GM23338 (cell line): ENCODE measurements around the gene ANTXR1. TPM values are rescaled to one million over a fixed set of nuclear protein-coding genes. Genes with fewer than 3 reads are reported as not detected.

Experiments used
- ATAC-seq: fragments of 200-7000 bp; cut with Tn5 transposase; 3 replicates; pipeline ENCODE4 v1.9.1; 2020
- DNase-seq: peaks from one replicate; pipeline ENCODE4 v3.0.0-alpha.2; 2015; ENCODE audit warnings: low spot score
- H2AFZ ChIP-seq: fragments of 200-600 bp; sonication (generic); 2 replicates; pipeline ENCODE4 v1.8.0; 2016; ENCODE audit warnings: antibody characterized with exemption, mild to moderate bottlenecking, moderate library complexity
- H3F3A ChIP-seq: fragments of 200-600 bp; sonication (generic); replicated peaks from 2 replicates; pipeline ENCODE4 v1.8.0; 2017; ENCODE audit warnings: antibody characterized with exemption, mixed run types, low read depth
- H3K27ac ChIP-seq: fragments of 200-600 bp; sonication (generic); 2 replicates; pipeline ENCODE4 v1.6.1; 2016; ENCODE audit warnings: low read depth
- H3K27me3 ChIP-seq: fragments of 200-600 bp; sonication (generic); 2 replicates; pipeline ENCODE4 v1.8.0; 2016; ENCODE audit warnings: mild to moderate bottlenecking, mixed run types, moderate library complexity; ENCODE audit not compliant: insufficient read depth
- H3K36me3 ChIP-seq: fragments of 200-600 bp; sonication (generic); 2 replicates; pipeline ENCODE4 v1.8.0; 2016; ENCODE audit warnings: mild to moderate bottlenecking; ENCODE audit not compliant: insufficient read depth
- H3K4me1 ChIP-seq: fragments of 200-600 bp; sonication (generic); 2 replicates; pipeline ENCODE4 v1.8.0; 2016; ENCODE audit warnings: mild to moderate bottlenecking, moderate library complexity; ENCODE audit not compliant: insufficient read depth
- H3K4me2 ChIP-seq: fragments of 200-600 bp; sonication (generic); 2 replicates; pipeline ENCODE4 v1.7.1; 2017; ENCODE audit warnings: mixed run types
- H3K4me3 ChIP-seq: fragments of 200-600 bp; sonication (generic); 2 replicates; pipeline ENCODE4 v1.6.1; 2016; ENCODE audit warnings: mixed run types
- H3K79me2 ChIP-seq: fragments of 200-600 bp; sonication (generic); replicated peaks from 2 replicates; pipeline ENCODE4 v1.8.0; 2017; ENCODE audit warnings: mild to moderate bottlenecking; ENCODE audit not compliant: insufficient read depth
- H3K9me2 ChIP-seq: fragments of 200-600 bp; sonication (generic); 2 replicates; pipeline ENCODE4 v1.8.0; 2017; ENCODE audit not compliant: insufficient read depth
- H4K20me1 ChIP-seq: fragments of 200-600 bp; sonication (generic); replicated peaks from 2 replicates; pipeline ENCODE4 v1.8.0; 2017; ENCODE audit warnings: mild to moderate bottlenecking; ENCODE audit not compliant: insufficient read depth
- H3K27ac Mint-ChIP-seq: 2 replicates; pipeline ENCODE4 v1.8.0; 2020; ENCODE audit warnings: inconsistent platforms, mild to moderate bottlenecking, moderate library complexity, mixed read lengths
- H3K27me3 Mint-ChIP-seq: 3 replicates; pipeline ENCODE4 v1.8.0; 2022; ENCODE audit warnings: low read depth, mild to moderate bottlenecking, moderate library complexity, mixed read lengths, inconsistent platforms; ENCODE audit not compliant: insufficient read depth, poor library complexity
- H3K36me3 Mint-ChIP-seq: 3 replicates; pipeline ENCODE4 v1.8.0; 2021; ENCODE audit warnings: low read depth, mild to moderate bottlenecking, inconsistent platforms, moderate library complexity, mixed read lengths
- H3K4me1 Mint-ChIP-seq: 3 replicates; pipeline ENCODE4 v1.8.0; 2020; ENCODE audit warnings: mild to moderate bottlenecking, inconsistent platforms, mixed read lengths
- H3K4me3 Mint-ChIP-seq: 3 replicates; pipeline ENCODE4 v1.8.0; 2021; ENCODE audit warnings: moderate library complexity, mild to moderate bottlenecking, inconsistent platforms, mixed read lengths
- H3K9me3 Mint-ChIP-seq: 3 replicates; pipeline ENCODE4 v1.8.0; 2020; ENCODE audit warnings: moderate library complexity, mild to moderate bottlenecking, inconsistent platforms, mixed read lengths
- EZH2 ChIP-seq: fragments of 200-600 bp; sonication (generic); IDR thresholded peaks from one replicate; pipeline ENCODE4 v1.8.0; 2017; ENCODE audit warnings: antibody characterized with exemption, mild to moderate bottlenecking, low read depth; ENCODE audit not compliant: unreplicated experiment
- EZH2phosphoT487 ChIP-seq: fragments of 200-600 bp; sonication (generic); IDR thresholded peaks from one replicate; pipeline ENCODE4 v1.8.1; 2018; ENCODE audit warnings: antibody characterized with exemption; ENCODE audit not compliant: unreplicated experiment
- JUNB ChIP-seq: IDR thresholded peaks from one replicate; pipeline ENCODE4 v1.6.1; 2016; ENCODE audit warnings: antibody characterized with exemption; ENCODE audit not compliant: unreplicated experiment
- NANOG ChIP-seq: IDR thresholded peaks from 2 replicates; pipeline ENCODE4 v1.6.1; 2016; ENCODE audit warnings: antibody characterized with exemption, borderline replicate concordance
- REST ChIP-seq: IDR thresholded peaks from one replicate; pipeline ENCODE4 v1.6.1; 2018; ENCODE audit warnings: antibody characterized with exemption; ENCODE audit not compliant: unreplicated experiment
- ZNF462 ChIP-seq: fragments of 250-450 bp; sonication (Bioruptor Pico); IDR thresholded peaks from 2 replicates; pipeline ENCODE4 v1.5.0; 2020; ENCODE audit warnings: mild to moderate bottlenecking, moderate library complexity
- polyA plus RNA-seq: library from polyadenylated mRNA; unstranded; fragments of >200 nt; fragmentation: Nextera tagmentation; extraction: Ambion mirVana; gene quantifications from 2 replicates; pipeline ENCODE4 v1.2.1, GENCODE V29; 2016
- total RNA-seq: library from RNA; depleted of rRNA; stranded (reverse); fragments of >200 nt; shearing (Covaris generic); gene quantifications from 2 replicates; pipeline ENCODE4 v1.2.3, GENCODE V29; 2014

ANTXR1 gene
- total and polyA plus RNA-seq, 2 experiments from 2014 or later: 16.1 to 23.1 TPM

GRCh38 chr2:69196327-69197117 lies 183.5 kb downstream of the ANTXR1 start:
- Mint-ChIP-seq H3K4me1 (peaks cover 8% of the 10 kb centered on the region; the same call in 2 of the 3 replicates), H3K27me3 (no peaks in the 10 kb centered on the region), H3K36me3 (peaks cover 5% of the 10 kb centered on the region; the same call in 2 of the 3 replicates), H3K4me3 (no peak overlapping the region), H3K27ac (peak overlapping the region; percentile 83; the same call in 1 of the 2 replicates), H3K9me3 (no peaks in the 10 kb centered on the region)
- Histone ChIP-seq H3F3A (no peaks in the 10 kb centered on the region), H3K4me2 (no peak overlapping the region), H3K27ac (no peak overlapping the region), H3K79me2 (no peaks in the 10 kb centered on the region), H4K20me1 (no peaks in the 10 kb centered on the region), H3K9me2 (no peaks in the 10 kb centered on the region), H3K4me3 (no peak overlapping the region), H2AFZ (no peak overlapping the region), H3K4me1 (no peaks in the 10 kb centered on the region), H3K36me3 (no peaks in the 10 kb centered on the region), H3K27me3 (no peaks in the 10 kb centered on the region)
- ATAC-seq: no peak
- TF ChIP-seq JUNB (no peak), NANOG (no peak), EZH2 (no peak), ZNF462 (CRISPR knock-in tag) (no peak), EZH2phosphoT487 (no peak), REST (no peak)
- no peak for DNase-seq
